Smooth muscle cell (in vitro differentiated cells): ENCODE data around the gene DOCK9. TPM values are rescaled to one million over a fixed set of nuclear protein-coding genes. Genes with fewer than 3 reads are reported as not detected.
A peak's percentile ranks its signal among the peaks of the same experiment; 100 is the strongest.

ENCODE experiments used
- DNase-seq: peaks from one replicate; lab custom pipeline; 2025; ENCODE audit not compliant: unreplicated experiment; lab: John Stamatoyannopoulos, UW
- H2AFZ ChIP-seq: fragments of 200-600 bp; sonication (generic); 2 replicates; pipeline ENCODE4 v1.6.0; 2016; ENCODE audit warnings: antibody characterized with exemption, low read depth, mild to moderate bottlenecking
- H3F3A ChIP-seq: fragments of 200-600 bp; sonication (generic); 2 replicates; pipeline ENCODE4 v1.6.0; 2017; ENCODE audit warnings: antibody characterized with exemption, low read depth
- H3K27ac ChIP-seq: fragments of 200-600 bp; sonication (generic); 2 replicates; pipeline ENCODE4 v1.5.1; 2016; ENCODE audit warnings: low read depth, mild to moderate bottlenecking
- H3K27me3 ChIP-seq: fragments of 200-600 bp; sonication (generic); 2 replicates; pipeline ENCODE4 v1.6.1; 2016; ENCODE audit warnings: low read depth, mild to moderate bottlenecking
- H3K36me3 ChIP-seq: fragments of 200-600 bp; sonication (generic); 2 replicates; pipeline ENCODE4 v1.5.1; 2016; ENCODE audit warnings: low read depth
- H3K4me1 ChIP-seq: fragments of 200-600 bp; sonication (generic); 2 replicates; pipeline ENCODE4 v1.5.1; 2016; ENCODE audit warnings: low read depth
- H3K4me2 ChIP-seq: fragments of 200-600 bp; sonication (generic); 2 replicates; pipeline ENCODE4 v1.6.0; 2016; ENCODE audit warnings: mild to moderate bottlenecking
- H3K4me3 ChIP-seq: fragments of 200-600 bp; sonication (generic); 2 replicates; pipeline ENCODE4 v1.5.1; 2016; ENCODE audit warnings: mild to moderate bottlenecking
- H3K79me2 ChIP-seq: fragments of 200-600 bp; sonication (generic); 2 replicates; pipeline ENCODE4 v1.6.0; 2016; ENCODE audit warnings: low read depth, mild to moderate bottlenecking
- H3K9ac ChIP-seq: fragments of 200-600 bp; sonication (generic); 2 replicates; pipeline ENCODE4 v1.6.0; 2016; ENCODE audit warnings: low read depth
- H3K9me3 ChIP-seq: fragments of 200-600 bp; sonication (generic); replicated peaks from 2 replicates; pipeline ENCODE4 v1.5.1; 2016; ENCODE audit warnings: low read depth
- H4K20me1 ChIP-seq: fragments of 200-600 bp; sonication (generic); 2 replicates; pipeline ENCODE4 v1.6.0; 2016; ENCODE audit warnings: low read depth
- WGBS: methylation state at CpG from one replicate; pipeline ENCODE4 v1.1.7; 2016; ENCODE audit warnings: low lambda C conversion rate; 5-methylcytosine and 5-hydroxymethylcytosine counted together
- polyA plus RNA-seq: library from polyadenylated mRNA; unstranded; fragments of >200 nt; fragmentation: Nextera tagmentation; extraction: Ambion mirVana; gene quantifications from 2 replicates; pipeline ENCODE4 v1.2.1, GENCODE V29; 2016
- total RNA-seq: library from RNA; depleted of rRNA; stranded (reverse); fragments of >200 nt; gene quantifications from 2 replicates; pipeline ENCODE4 v1.2.3, GENCODE V29; 2014
- TF ChIP-seq, protein P1 (sequence below): fragments of 200-600 bp; sonication (generic); IDR thresholded peaks from 2 replicates; pipeline ENCODE4 v1.5.1; 2017; ENCODE audit warnings: borderline replicate concordance, mild to moderate bottlenecking, antibody characterized with exemption; ENCODE audit not compliant: insufficient read depth, poor library complexity, severe bottlenecking

Gene DOCK9
- total and polyA plus RNA-seq, 2 experiments from 2014 or later = 5.7 to 25.1 TPM

DNA sequence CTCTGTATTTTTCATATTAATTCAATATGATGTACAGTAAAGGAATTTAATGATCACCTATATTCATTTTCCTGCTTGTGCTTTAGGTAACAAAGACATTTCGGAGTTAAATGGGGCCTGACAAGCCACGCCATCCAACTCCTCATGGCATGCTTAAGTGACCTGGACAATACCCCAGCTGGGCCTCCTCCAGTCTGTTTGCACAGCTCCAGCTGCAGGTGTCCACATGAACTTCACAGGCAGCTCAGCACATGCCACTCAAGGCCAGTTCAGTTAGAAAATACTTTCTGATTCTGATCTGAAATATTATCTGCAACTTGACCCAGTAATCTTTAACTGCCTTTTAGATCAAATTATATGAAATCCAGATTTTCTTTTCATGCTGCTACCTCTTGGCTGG lies 135.8 kb downstream of the DOCK9 start:
- H4K20me1 ChIP-seq = no peaks in the 10 kb centered on the region
- 86% methylated on average over 2 of the region's 2 CpGs for WGBS
- H3K27ac ChIP-seq = no peak overlapping the region
- H3K36me3 ChIP-seq = no peaks in the 10 kb centered on the region
- H3K9me3 ChIP-seq = no peaks in the 10 kb centered on the region
- DNase-seq = no peak
- H3K4me3 ChIP-seq = no peak overlapping the region
- H3K79me2 ChIP-seq = no peaks in the 10 kb centered on the region
- TF ChIP-seq, protein P1, sequence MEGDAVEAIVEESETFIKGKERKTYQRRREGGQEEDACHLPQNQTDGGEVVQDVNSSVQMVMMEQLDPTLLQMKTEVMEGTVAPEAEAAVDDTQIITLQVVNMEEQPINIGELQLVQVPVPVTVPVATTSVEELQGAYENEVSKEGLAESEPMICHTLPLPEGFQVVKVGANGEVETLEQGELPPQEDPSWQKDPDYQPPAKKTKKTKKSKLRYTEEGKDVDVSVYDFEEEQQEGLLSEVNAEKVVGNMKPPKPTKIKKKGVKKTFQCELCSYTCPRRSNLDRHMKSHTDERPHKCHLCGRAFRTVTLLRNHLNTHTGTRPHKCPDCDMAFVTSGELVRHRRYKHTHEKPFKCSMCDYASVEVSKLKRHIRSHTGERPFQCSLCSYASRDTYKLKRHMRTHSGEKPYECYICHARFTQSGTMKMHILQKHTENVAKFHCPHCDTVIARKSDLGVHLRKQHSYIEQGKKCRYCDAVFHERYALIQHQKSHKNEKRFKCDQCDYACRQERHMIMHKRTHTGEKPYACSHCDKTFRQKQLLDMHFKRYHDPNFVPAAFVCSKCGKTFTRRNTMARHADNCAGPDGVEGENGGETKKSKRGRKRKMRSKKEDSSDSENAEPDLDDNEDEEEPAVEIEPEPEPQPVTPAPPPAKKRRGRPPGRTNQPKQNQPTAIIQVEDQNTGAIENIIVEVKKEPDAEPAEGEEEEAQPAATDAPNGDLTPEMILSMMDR = no peak
- no peak overlapping the region for H2AFZ ChIP-seq
- H3K4me1 ChIP-seq = peaks cover 7% of the 10 kb centered on the region
- no peaks in the 10 kb centered on the region for H3K27me3 ChIP-seq
- H3K4me2 ChIP-seq = no peak overlapping the region
- no peaks in the 10 kb centered on the region for H3F3A ChIP-seq
- no peak overlapping the region for H3K9ac ChIP-seq

DNA sequence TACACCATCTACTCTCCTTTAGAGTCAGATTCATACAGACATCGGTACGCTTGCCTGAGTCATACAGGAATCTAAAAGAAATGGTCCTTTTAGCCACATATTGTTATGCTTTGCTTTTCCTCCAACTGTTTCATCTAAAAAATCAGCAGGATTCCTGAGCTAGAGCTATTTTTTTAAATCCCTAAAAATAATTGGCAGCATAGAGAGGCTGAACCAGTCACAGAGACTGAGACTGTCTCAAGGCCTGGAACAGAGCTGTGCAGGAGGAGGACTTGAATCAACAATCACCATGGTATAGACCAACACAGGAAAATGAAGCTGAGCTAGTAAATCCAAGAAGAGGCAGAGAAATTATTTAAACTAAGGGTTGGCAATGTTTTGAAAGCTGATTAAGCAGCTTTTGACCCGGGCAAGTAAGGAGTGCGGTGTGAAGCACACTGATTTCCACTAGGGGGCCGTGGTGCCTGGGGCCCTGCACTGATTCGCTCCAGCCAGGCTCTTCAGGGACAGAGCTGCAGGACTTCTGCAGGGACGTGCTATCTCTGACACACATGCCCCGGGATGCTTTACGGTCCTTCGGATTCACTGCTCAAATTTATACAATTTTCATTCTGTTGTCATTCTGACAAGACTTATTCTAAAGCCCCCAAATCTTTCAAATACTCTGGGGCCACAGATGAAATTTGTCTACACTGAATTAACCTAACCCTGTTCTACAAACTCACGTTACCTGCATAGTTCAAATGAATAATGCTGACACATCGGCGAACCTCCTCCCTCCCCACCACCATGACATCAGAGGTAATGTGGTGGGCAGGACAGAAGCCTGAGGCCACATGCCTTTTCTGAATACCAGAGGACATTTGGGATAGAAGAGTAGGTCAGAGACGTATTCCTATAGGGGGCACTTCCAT lies 137.8 kb downstream of the DOCK9 start:
- 23% methylated on average over 14 of the region's 14 CpGs for WGBS
- no peaks in the 10 kb centered on the region for H3K36me3 ChIP-seq

DNA sequence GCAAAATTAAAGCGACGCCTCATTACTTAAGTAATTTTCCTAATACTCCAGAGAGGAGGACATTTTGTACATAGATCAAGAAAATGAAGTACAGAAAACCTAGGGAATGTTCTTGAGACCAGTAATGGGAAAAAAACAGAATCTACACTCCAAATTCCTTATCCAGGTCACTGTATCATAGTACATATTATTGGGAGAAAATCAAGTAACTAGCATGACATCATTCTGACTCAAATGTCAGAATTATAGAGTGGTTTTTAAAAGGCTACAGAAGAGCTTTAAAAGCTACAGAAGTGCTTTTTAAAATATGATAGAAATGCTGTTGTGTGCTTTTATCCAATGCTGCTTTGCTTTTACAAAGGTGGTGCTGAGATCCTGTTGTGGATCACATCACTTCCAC lies 139.1 kb downstream of the DOCK9 start:
- Histone ChIP-seq H3K27me3 (no peaks in the 10 kb centered on the region), H3F3A (no peaks in the 10 kb centered on the region), H3K9ac (no peak overlapping the region), H4K20me1 (no peaks in the 10 kb centered on the region), H3K4me3 (no peak overlapping the region), H3K36me3 (no peaks in the 10 kb centered on the region), H3K4me1 (peaks cover 16% of the 10 kb centered on the region), H3K9me3 (no peaks in the 10 kb centered on the region), H3K4me2 (no peak overlapping the region), H3K79me2 (no peaks in the 10 kb centered on the region), H2AFZ (no peak overlapping the region), H3K27ac (no peak overlapping the region)
- no peak for DNase-seq
- WGBS = 100% methylated on average over 2 of the region's 2 CpGs
- TF ChIP-seq, protein P1 = no peak

More for the DNA sequence above, 137.8 kb downstream of the DOCK9 start:
- Histone ChIP-seq H3K4me3 (no peak overlapping the region), H3K79me2 (no peaks in the 10 kb centered on the region), H3K9me3 (no peaks in the 10 kb centered on the region), H3K27me3 (no peaks in the 10 kb centered on the region), H3K4me1 (peaks cover 7% of the 10 kb centered on the region), H4K20me1 (no peaks in the 10 kb centered on the region), H3K9ac (no peak overlapping the region), H3F3A (no peaks in the 10 kb centered on the region), H2AFZ (peak overlapping the region; percentile 49), H3K27ac (peak overlapping the region; percentile 29), H3K4me2 (peak overlapping the region; percentile 40)
- TF ChIP-seq, protein P1 = peak; percentile 73
- peak; percentile 6 for DNase-seq
